Mesenchymal stem cell (in vitro differentiated cells and primary cell): ENCODE data around the gene PAK4.

ENCODE experiments used
- DNase-seq: peaks from one replicate; pipeline ENCODE4 v3.0.0-alpha.2; 2013
- H2AFZ ChIP-seq: one replicate; pipeline ENCODE4 v1.6.1; 2013; ENCODE audit warnings: low read depth, mild to moderate bottlenecking, control low read depth, inconsistent platforms, low read length, moderate library complexity
- H2AK5ac ChIP-seq: 2 replicates; pipeline ENCODE4 v1.6.1; 2013; ENCODE audit warnings: low read length, moderate library complexity, mild to moderate bottlenecking, inconsistent platforms; ENCODE audit not compliant: severe bottlenecking
- H2BK120ac ChIP-seq: one replicate; pipeline ENCODE4 v1.6.1; 2013; ENCODE audit warnings: low read depth, mild to moderate bottlenecking, inconsistent platforms, low read length, moderate library complexity
- H2BK12ac ChIP-seq, 2 experiments: one replicate each; pipeline ENCODE4 v1.6.1; 2013; ENCODE audit warnings: inconsistent platforms in 2 of 2, low read length in 2 of 2, mild to moderate bottlenecking in 2 of 2, moderate library complexity in 2 of 2, control low read depth in 1 of 2
- H2BK15ac ChIP-seq: one replicate; pipeline ENCODE4 v1.6.1; 2013; ENCODE audit warnings: mild to moderate bottlenecking, low read depth, inconsistent platforms; ENCODE audit not compliant: poor library complexity, severe bottlenecking
- H2BK5ac ChIP-seq: 2 replicates; pipeline ENCODE4 v1.6.1; 2013; ENCODE audit warnings: low read depth, mild to moderate bottlenecking, low read length, control low read depth, inconsistent platforms; ENCODE audit not compliant: poor library complexity, severe bottlenecking
- H3K14ac ChIP-seq, 2 experiments: one replicate each; pipeline ENCODE4 v1.6.1; 2013; ENCODE audit warnings: inconsistent platforms in 2 of 2, low read length in 2 of 2, control low read depth in 1 of 2, mild to moderate bottlenecking in 1 of 2, moderate library complexity in 1 of 2
- H3K18ac ChIP-seq, 2 experiments: one replicate each; pipeline ENCODE4 v1.6.1; 2013; ENCODE audit warnings: inconsistent platforms in 2 of 2, low read length in 2 of 2, control low read depth in 1 of 2, low read depth in 1 of 2, mild to moderate bottlenecking in 1 of 2
- H3K23ac ChIP-seq, 2 experiments: one replicate each; pipeline ENCODE4 v1.6.1; 2013; ENCODE audit warnings: inconsistent platforms in 2 of 2, low read length in 2 of 2, mild to moderate bottlenecking in 2 of 2, moderate library complexity in 2 of 2, control low read depth in 1 of 2
- H3K27ac ChIP-seq: 2 replicates; pipeline ENCODE4 v1.5.1; 2013; ENCODE audit warnings: mild to moderate bottlenecking, moderate library complexity, low read length, control low read depth, inconsistent platforms; ENCODE audit not compliant: poor library complexity, severe bottlenecking
- H3K27me3 ChIP-seq, 2 experiments: 2 replicates each; pipeline versions ENCODE4 v1.6.1 to v1.7.0; 2013; ENCODE audit warnings: low read length in 2 of 2, mild to moderate bottlenecking in 2 of 2, moderate library complexity in 2 of 2, control low read depth in 1 of 2, inconsistent platforms in 1 of 2; ENCODE audit not compliant: control insufficient read depth in 1 of 2, insufficient read depth in 1 of 2
- H3K36me3 ChIP-seq, 2 experiments: 2 replicates each; pipeline versions ENCODE4 v1.6.1 to v1.7.0; 2013; ENCODE audit warnings: low read length in 2 of 2, control low read depth in 1 of 2, inconsistent platforms in 1 of 2, low read depth in 1 of 2, mild to moderate bottlenecking in 1 of 2; ENCODE audit not compliant: insufficient read depth in 2 of 2, control insufficient read depth in 1 of 2
- H3K4ac ChIP-seq, 2 experiments: one replicate each; pipeline ENCODE4 v1.6.1; 2013; ENCODE audit warnings: inconsistent platforms in 2 of 2, low read length in 2 of 2, mild to moderate bottlenecking in 2 of 2, moderate library complexity in 2 of 2, control low read depth in 1 of 2, low read depth in 1 of 2
- H3K4me1 ChIP-seq: 2 replicates; pipeline ENCODE4 v1.6.1; 2013; ENCODE audit warnings: low read depth, low read length, control low read depth; ENCODE audit not compliant: control insufficient read depth, insufficient read depth
- H3K4me2 ChIP-seq: 2 replicates; pipeline ENCODE4 v1.6.1; 2013; ENCODE audit warnings: low read length, mild to moderate bottlenecking, inconsistent platforms; ENCODE audit not compliant: poor library complexity, severe bottlenecking
- H3K4me3 ChIP-seq, 2 experiments: 2 replicates each; pipeline versions ENCODE4 v1.5.1 to v1.7.0; 2013; ENCODE audit warnings: low read length in 2 of 2, mild to moderate bottlenecking in 2 of 2, control low read depth in 1 of 2, low read depth in 1 of 2; ENCODE audit not compliant: insufficient read depth in 1 of 2
- H3K79me1 ChIP-seq: replicated peaks from 2 replicates; pipeline ENCODE4 v1.6.1; 2013; ENCODE audit warnings: mild to moderate bottlenecking, control low read depth, low read length, inconsistent platforms; ENCODE audit not compliant: poor library complexity, severe bottlenecking
- H3K9ac ChIP-seq: 2 replicates; pipeline ENCODE4 v1.7.0; 2013; ENCODE audit warnings: mild to moderate bottlenecking, low read length, moderate library complexity
- H3K9me3 ChIP-seq: 2 replicates; pipeline ENCODE4 v1.7.0; 2013; ENCODE audit warnings: mild to moderate bottlenecking, low read length; ENCODE audit not compliant: control insufficient read depth
- H4K8ac ChIP-seq: one replicate; pipeline ENCODE4 v1.6.1; 2013; ENCODE audit warnings: inconsistent platforms, mild to moderate bottlenecking, low read length, moderate library complexity
- H4K91ac ChIP-seq: one replicate; pipeline ENCODE4 v1.6.1; 2013; ENCODE audit warnings: mild to moderate bottlenecking, low read length, inconsistent platforms
- WGBS: methylation state at CpG from one replicate; pipeline ENCODE4 v1.1.7; 2013; ENCODE audit warnings: mixed read lengths; 5-methylcytosine and 5-hydroxymethylcytosine counted together

The PAK4 gene

DNA sequence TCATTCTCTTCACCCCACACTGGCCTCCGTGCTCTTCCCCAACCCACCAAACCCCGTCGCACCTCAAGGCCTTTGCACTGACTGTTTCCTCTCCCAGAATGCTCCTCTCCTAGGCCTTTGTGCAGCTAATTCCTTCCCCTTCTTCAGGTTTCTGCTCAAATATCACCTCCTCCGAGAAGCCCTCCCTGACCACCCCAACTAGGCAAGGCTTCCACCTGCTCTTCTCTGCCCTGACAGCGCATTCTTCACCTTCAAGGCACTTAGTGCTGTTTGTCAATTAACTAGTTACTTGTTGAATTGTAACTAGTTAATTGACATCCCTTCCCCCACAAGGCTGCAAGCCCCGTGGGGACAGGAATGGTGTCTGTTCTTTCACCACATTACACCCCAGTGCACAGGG lies 63.4 kb downstream of the PAK4 start:
- Histone ChIP-seq H3K4ac (no peak overlapping the region), H3K36me3 (no peaks in the 10 kb centered on the region), H2BK15ac (no peak overlapping the region), H3K18ac (no peak overlapping the region), H3K4me3 (no peak overlapping the region), H3K14ac (no peak overlapping the region), H4K91ac (no peak overlapping the region), H2BK5ac (no peak overlapping the region), H2BK12ac (no peak overlapping the region), H4K8ac (no peak overlapping the region), H3K23ac (no peak overlapping the region), H2AK5ac (no peak overlapping the region), H3K27me3 (peaks cover 4 to 20% of the 10 kb centered on the region in 2 experiments), H3K79me1 (no peaks in the 10 kb centered on the region), H3K4me2 (no peak overlapping the region), H3K4me1 (peaks cover 9% of the 10 kb centered on the region), H2BK120ac (no peak overlapping the region), H3K27ac (no peak overlapping the region), H3K9ac (no peak overlapping the region), H2AFZ (no peak overlapping the region), H3K9me3 (no peaks in the 10 kb centered on the region)
- no peak for DNase-seq
- WGBS, result 95% methylated on average over 4 of the region's 6 CpGs

DNA sequence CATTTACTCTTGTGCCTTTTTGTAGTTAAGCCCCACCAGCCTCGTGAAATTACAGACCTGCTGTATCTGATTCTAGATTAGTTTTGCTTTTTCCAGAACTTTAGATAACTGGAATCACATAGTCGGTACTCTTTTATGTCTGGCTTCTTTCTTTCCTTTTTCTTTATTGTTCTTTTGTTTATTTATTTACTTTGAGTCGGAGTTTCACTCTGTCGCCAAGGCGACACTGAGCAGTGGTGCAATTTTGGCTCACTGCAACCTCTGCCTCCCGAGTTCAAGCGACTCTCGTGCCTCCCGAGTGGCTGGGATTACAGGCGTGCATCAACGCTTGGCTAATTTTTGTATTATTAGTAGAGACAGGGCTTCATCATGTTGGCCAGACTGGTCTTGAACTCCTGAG lies 65.2 kb downstream of the PAK4 start:
- Histone ChIP-seq H3K27ac (no peak overlapping the region), H3K14ac (no peak overlapping the region), H2AK5ac (no peak overlapping the region), H2BK120ac (no peak overlapping the region), H3K4me2 (no peak overlapping the region), H3K4ac (no peak overlapping the region), H4K8ac (no peak overlapping the region), H2AFZ (no peak overlapping the region), H3K27me3 (peaks cover 16 to 36% of the 10 kb centered on the region in 2 experiments), H3K9ac (no peak overlapping the region), H2BK12ac (no peak overlapping the region), H4K91ac (no peak overlapping the region), H3K4me3 (no peak overlapping the region), H2BK15ac (no peak overlapping the region), H3K9me3 (no peaks in the 10 kb centered on the region), H3K36me3 (no peaks in the 10 kb centered on the region), H3K4me1 (peaks cover 12% of the 10 kb centered on the region), H2BK5ac (no peak overlapping the region), H3K23ac (no peak overlapping the region), H3K18ac (no peak overlapping the region), H3K79me1 (no peaks in the 10 kb centered on the region)
- 60% methylated on average over 9 of the region's 11 CpGs for WGBS
- DNase-seq, result peak; percentile 9

DNA sequence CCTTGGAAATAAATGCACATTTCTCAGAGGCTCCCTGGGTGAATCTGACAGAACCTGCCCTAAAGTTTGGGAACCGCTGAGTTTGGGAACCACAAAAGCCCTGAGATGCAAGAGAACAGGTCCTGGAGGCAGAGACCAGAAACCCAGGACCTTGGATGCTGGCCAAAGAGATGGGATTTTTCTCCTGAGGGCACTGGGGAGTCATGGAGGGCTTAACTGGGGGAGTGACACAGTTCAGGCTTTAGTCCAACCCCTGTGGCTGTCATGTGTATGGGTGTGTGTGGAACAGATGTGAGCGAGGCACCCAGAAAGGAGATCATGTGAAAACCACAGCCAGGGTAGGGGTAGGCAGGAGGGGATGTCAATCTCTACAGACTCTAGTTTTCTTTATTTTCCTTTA lies 67.3 kb downstream of the PAK4 start:
- H3K9ac ChIP-seq, result no peak overlapping the region
- no peak overlapping the region for H2BK15ac ChIP-seq
- peaks cover 19% of the 10 kb centered on the region for H3K4me1 ChIP-seq
- no peaks in the 10 kb centered on the region for H3K9me3 ChIP-seq
- no peaks in the 10 kb centered on the region for H3K79me1 ChIP-seq
- no peak overlapping the region for H2BK12ac ChIP-seq
- H3K4me3 ChIP-seq, result no peak overlapping the region
- no peak overlapping the region for H3K4me2 ChIP-seq
- H3K36me3 ChIP-seq, result no peaks in the 10 kb centered on the region
- no peak for DNase-seq
- no peak overlapping the region for H3K23ac ChIP-seq
- H2BK5ac ChIP-seq, result no peak overlapping the region
- H2AFZ ChIP-seq, result no peak overlapping the region
- H3K27ac ChIP-seq, result no peak overlapping the region
- WGBS, result 84% methylated on average over 1 of the region's 2 CpGs
- no peak overlapping the region for H2AK5ac ChIP-seq
- no peak overlapping the region for H2BK120ac ChIP-seq
- no peak overlapping the region for H3K14ac ChIP-seq
- H4K91ac ChIP-seq, result no peak overlapping the region
- H3K18ac ChIP-seq, result no peak overlapping the region
- peaks cover 36 to 57% of the 10 kb centered on the region in 2 experiments for H3K27me3 ChIP-seq
- no peak overlapping the region for H4K8ac ChIP-seq
- H3K4ac ChIP-seq, result no peak overlapping the region

DNA sequence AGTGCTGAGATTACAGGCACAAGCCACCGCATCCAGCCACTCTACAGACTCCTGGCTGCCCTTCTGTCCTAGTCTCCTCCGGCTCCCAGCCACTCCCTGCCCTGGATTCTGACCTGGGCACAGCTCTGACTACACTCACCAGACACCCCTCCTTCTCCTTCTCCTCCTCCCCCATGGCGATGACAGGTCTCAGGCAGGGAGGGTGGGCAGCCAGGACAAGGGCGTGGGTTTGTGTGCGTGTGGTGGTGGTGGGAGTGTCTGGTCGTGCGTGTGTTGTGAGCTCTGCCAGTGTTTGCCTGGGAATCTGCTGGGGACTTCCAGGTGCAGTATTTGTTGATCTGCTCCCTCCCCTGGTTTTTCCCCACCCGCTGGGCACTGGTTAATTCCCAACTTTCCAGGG lies 68.2 kb downstream of the PAK4 start:
- no peak overlapping the region for H2BK12ac ChIP-seq
- H2BK120ac ChIP-seq, result no peak overlapping the region
- no peak overlapping the region for H2AK5ac ChIP-seq
- no peak overlapping the region for H3K18ac ChIP-seq
- no peak overlapping the region for H4K91ac ChIP-seq
- H3K27me3 ChIP-seq, result peaks cover 44 to 58% of the 10 kb centered on the region in 2 experiments
- peak overlapping the region; percentile 24 for H3K4me2 ChIP-seq
- H2BK15ac ChIP-seq, result no peak overlapping the region
- H2AFZ ChIP-seq, result no peak overlapping the region
- no peak overlapping the region for H3K4ac ChIP-seq
- no peak overlapping the region for H4K8ac ChIP-seq
- no peak overlapping the region for H3K23ac ChIP-seq
- DNase-seq, result peak; percentile 7
- H3K9me3 ChIP-seq, result no peaks in the 10 kb centered on the region
- no peak overlapping the region for H2BK5ac ChIP-seq
- no peaks in the 10 kb centered on the region for H3K79me1 ChIP-seq
- H3K27ac ChIP-seq, result no peak overlapping the region
- WGBS, result 35% methylated on average over 4 of the region's 8 CpGs
- H3K4me3 ChIP-seq, result no peak overlapping the region
- H3K36me3 ChIP-seq, result no peaks in the 10 kb centered on the region
- no peak overlapping the region for H3K14ac ChIP-seq
- peaks cover 21% of the 10 kb centered on the region for H3K4me1 ChIP-seq
- no peak overlapping the region for H3K9ac ChIP-seq
